HL-60 (cell line): Measurements from ENCODE around the gene SLC27A3.

ENCODE experiments used
- DNase-seq, 2 experiments: peaks; one replicate each; pipeline ENCODE4 v3.0.0-alpha.2; 2010 to 2020; ENCODE audit warnings: low read depth in 1 of 2, low spot score in 1 of 2
- H3K27ac ChIP-seq: fragments of 250-450 bp; sonication (Bioruptor Pico); replicated peaks from 2 replicates; pipeline ENCODE4 v1.5.1; 2020; ENCODE audit warnings: mild to moderate bottlenecking, moderate library complexity
- H3K27me3 ChIP-seq: fragments of 250-450 bp; sonication (Bioruptor Pico); 2 replicates; pipeline ENCODE4 v1.5.1; 2021; ENCODE audit warnings: mild to moderate bottlenecking, moderate library complexity; ENCODE audit not compliant: insufficient read depth, poor library complexity, severe bottlenecking
- H3K4me3 ChIP-seq: replicated peaks from 2 replicates; pipeline ENCODE4 v1.5.1; 2011; ENCODE audit warnings: mild to moderate bottlenecking, control low read depth, low read length; ENCODE audit not compliant: insufficient read depth
- GABPA ChIP-seq: IDR thresholded peaks from 2 replicates; pipeline ENCODE4 v1.6.1; 2012; ENCODE audit warnings: low read depth
- POLR2AphosphoS5 ChIP-seq: IDR thresholded peaks from 2 replicates; pipeline ENCODE4 v1.6.1; 2012; ENCODE audit warnings: low read depth
- SPI1 ChIP-seq: IDR thresholded peaks from 2 replicates; pipeline ENCODE4 v1.6.1; 2012; ENCODE audit warnings: low read depth, mild to moderate bottlenecking, borderline replicate concordance
- TF ChIP-seq, protein P1 (sequence below): IDR thresholded peaks from 2 replicates; pipeline ENCODE4 v1.6.1; 2012; ENCODE audit warnings: low read depth; ENCODE audit not compliant: insufficient replicate concordance
- TF ChIP-seq, protein P2 (sequence below): IDR thresholded peaks from one replicate; pipeline ENCODE4 v1.5.1; 2011; ENCODE audit warnings: low read length, control low read depth, inconsistent platforms; ENCODE audit not compliant: insufficient read depth

The SLC27A3 gene

DNA sequence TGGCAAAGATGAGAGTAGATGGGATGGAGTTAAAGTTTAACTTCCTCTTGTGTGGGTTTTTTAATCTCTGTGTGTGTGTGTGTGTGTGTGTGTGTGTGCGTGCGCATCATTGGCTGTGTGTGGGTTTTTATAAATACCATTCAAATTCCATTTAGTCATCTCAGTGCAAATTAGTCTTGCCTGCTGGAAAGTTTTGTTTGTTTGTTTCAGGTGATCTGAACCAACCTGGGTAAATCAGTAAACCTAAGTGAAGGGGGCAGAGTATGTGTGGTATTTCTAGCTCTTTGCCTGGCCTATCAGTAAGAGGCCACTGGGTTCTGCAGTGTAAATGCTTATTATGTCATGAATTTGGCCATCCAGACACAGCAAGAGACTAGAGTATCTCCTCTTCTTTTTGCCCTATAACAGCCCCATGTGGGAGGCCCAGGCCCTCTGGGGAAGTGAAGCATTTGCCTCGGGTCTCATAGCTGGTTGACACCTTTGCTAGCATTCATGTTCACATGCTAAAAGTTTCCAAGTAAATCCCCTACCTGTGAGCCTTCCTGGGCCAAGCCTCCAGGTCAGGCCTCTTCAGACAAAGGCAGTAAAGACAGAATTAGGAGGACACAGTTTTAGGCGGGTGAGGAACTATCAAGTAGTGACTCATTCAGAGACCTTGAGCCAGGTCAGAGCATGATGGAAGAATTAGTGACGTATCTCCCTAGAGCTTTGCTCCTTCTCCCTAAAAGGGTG is 32.6 kb upstream of the SLC27A3 start:
- H3K27me3 ChIP-seq, result no peaks in the 10 kb centered on the region
- H3K27ac ChIP-seq, result no peak overlapping the region
- H3K4me3 ChIP-seq, result no peak overlapping the region
- TF ChIP-seq GABPA, result no peak
- TF ChIP-seq, protein P1, sequence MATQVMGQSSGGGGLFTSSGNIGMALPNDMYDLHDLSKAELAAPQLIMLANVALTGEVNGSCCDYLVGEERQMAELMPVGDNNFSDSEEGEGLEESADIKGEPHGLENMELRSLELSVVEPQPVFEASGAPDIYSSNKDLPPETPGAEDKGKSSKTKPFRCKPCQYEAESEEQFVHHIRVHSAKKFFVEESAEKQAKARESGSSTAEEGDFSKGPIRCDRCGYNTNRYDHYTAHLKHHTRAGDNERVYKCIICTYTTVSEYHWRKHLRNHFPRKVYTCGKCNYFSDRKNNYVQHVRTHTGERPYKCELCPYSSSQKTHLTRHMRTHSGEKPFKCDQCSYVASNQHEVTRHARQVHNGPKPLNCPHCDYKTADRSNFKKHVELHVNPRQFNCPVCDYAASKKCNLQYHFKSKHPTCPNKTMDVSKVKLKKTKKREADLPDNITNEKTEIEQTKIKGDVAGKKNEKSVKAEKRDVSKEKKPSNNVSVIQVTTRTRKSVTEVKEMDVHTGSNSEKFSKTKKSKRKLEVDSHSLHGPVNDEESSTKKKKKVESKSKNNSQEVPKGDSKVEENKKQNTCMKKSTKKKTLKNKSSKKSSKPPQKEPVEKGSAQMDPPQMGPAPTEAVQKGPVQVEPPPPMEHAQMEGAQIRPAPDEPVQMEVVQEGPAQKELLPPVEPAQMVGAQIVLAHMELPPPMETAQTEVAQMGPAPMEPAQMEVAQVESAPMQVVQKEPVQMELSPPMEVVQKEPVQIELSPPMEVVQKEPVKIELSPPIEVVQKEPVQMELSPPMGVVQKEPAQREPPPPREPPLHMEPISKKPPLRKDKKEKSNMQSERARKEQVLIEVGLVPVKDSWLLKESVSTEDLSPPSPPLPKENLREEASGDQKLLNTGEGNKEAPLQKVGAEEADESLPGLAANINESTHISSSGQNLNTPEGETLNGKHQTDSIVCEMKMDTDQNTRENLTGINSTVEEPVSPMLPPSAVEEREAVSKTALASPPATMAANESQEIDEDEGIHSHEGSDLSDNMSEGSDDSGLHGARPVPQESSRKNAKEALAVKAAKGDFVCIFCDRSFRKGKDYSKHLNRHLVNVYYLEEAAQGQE, result no peak
- peak in 1 of 2 experiments; percentile 29 for DNase-seq

DNA sequence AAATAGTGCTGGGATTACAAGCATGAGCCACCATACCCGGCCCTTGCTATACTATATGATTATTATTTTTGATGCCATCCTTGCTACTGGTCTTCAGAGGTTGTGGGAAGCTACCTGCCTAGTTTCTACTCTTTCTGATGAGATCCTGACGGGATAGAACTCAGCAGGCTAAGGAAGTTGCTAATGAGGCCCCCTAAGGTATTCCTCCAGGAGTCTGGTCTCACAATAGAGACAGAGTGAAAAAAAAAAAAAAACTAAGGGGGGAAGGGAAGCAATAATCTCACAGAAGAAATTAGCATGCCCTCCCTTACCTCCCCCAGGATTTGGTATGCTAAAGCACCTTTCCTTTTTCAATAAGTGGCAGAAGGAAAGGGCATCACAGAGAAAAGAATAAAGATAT is 29.8 kb upstream of the SLC27A3 start:
- H3K4me3 ChIP-seq, result no peak overlapping the region
- no peaks in the 10 kb centered on the region for H3K27me3 ChIP-seq
- H3K27ac ChIP-seq, result no peak overlapping the region
- TF ChIP-seq, protein P2, sequence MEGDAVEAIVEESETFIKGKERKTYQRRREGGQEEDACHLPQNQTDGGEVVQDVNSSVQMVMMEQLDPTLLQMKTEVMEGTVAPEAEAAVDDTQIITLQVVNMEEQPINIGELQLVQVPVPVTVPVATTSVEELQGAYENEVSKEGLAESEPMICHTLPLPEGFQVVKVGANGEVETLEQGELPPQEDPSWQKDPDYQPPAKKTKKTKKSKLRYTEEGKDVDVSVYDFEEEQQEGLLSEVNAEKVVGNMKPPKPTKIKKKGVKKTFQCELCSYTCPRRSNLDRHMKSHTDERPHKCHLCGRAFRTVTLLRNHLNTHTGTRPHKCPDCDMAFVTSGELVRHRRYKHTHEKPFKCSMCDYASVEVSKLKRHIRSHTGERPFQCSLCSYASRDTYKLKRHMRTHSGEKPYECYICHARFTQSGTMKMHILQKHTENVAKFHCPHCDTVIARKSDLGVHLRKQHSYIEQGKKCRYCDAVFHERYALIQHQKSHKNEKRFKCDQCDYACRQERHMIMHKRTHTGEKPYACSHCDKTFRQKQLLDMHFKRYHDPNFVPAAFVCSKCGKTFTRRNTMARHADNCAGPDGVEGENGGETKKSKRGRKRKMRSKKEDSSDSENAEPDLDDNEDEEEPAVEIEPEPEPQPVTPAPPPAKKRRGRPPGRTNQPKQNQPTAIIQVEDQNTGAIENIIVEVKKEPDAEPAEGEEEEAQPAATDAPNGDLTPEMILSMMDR, result no peak
- TF ChIP-seq SPI1, result no peak
- TF ChIP-seq POLR2AphosphoS5, result no peak
- TF ChIP-seq, protein P1, result no peak
- TF ChIP-seq GABPA, result no peak
- DNase-seq, result no peak

DNA sequence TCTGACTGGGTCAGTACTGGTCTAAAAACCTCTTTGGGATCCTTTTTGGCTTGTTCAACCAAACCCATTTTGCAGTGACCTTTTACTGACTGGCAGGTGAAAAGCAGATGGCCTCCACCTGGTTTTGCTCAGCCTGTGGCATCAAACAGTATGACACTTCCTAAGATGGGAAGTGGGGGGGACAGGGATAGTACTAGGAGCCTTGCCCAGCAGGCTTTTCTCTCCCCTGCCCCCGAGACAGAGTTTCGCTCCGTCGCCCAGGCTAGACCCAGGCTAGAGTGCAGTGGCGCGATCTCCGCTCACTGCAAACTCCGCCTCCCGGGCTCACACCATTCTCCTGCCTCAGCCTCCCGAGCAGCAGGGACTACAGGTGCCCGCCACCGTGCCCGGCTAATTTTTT is 29.0 kb upstream of the SLC27A3 start:
- TF ChIP-seq, protein P2, result no peak
- TF ChIP-seq SPI1, result no peak
- Histone ChIP-seq H3K27ac (no peak overlapping the region), H3K4me3 (no peak overlapping the region), H3K27me3 (no peaks in the 10 kb centered on the region)
- no peak for DNase-seq

DNA sequence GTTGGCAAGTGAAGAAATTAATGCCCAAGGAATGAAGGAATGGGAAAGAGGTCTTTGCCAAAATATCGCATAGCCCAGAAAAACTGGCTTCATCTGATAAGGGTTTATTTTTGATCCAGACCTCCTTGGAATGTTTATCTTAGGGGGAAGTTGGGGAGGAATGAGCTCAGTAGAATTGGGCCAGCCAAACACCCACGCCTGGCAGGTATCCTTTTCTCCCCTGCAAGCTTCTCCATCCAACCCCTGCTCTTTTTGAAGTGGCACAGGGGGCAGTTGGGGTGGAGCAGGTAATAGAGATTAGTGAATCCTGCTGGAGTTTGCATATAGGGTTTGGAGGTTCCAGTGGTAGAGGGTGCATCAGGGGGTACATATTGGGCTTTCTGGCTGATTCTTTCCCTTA is 26.3 kb upstream of the SLC27A3 start:
- TF ChIP-seq, protein P2, result no peak
- TF ChIP-seq GABPA, result no peak
- TF ChIP-seq, protein P1, result no peak
- TF ChIP-seq SPI1, result no peak
- no peak for TF ChIP-seq POLR2AphosphoS5
- Histone ChIP-seq H3K4me3 (no peak overlapping the region), H3K27ac (no peak overlapping the region), H3K27me3 (no peaks in the 10 kb centered on the region)
- DNase-seq, result no peak
